Loucy (cell line): Measurements from ENCODE around the gene PANK4.

ENCODE experiments used
- CTCF ChIP-seq: fragments of 200-600 bp; sonication (generic); conservative IDR thresholded peaks from 2 replicates; pipeline ENCODE4 v1.5.1; 2014; ENCODE audit warnings: mild to moderate bottlenecking, antibody characterized with exemption, low read length
- EZH2phosphoT487 ChIP-seq: fragments of 200-600 bp; IDR thresholded peaks from 2 replicates; pipeline ENCODE4 v1.6.1; 2018; ENCODE audit warnings: antibody characterized with exemption, mild to moderate bottlenecking, moderate library complexity, borderline replicate concordance

DNA sequence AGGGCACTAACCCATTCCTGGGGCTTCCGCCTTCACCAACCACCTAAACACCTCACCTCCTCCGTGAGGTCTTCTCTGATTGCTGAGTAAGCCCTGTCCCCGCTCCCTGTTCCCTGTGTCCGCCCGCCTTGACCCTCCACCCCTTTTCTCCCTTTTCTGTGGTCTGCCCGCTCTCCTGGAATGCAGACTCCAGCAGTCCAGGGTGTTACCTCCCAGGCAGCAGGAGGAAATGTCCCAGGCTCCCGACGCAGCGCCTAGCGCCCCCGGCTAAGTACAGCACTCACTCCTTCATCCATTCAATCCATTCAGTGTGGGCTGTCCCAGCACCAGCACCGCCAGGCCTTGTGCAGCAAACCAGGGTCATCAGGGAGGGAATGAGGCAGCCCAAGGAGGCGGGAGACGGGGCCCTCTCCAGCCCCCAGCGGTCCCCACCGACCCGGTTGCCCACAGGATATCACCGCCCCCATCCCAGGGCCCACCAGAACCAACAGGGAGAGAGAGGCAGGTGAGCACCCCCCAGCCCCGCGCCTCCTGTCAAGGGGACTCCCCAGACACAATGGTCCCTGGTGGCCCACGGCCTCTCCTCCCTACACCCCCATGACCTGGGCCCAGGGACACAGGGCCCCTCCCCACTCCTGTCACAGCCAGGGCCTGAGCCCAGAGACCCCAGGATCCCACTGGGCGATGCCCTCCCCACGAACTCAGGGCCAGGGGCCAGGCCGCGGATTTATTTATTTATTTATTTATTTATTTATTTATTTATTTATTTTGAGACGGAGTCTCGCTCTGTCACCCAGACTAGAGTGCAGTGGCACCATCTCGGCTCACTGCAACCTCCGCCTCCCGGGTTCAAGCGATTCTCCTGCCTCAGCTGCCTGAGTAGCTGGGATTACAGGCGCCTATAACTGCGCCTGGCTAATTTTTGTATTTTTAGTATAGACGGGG lies 40.0 kb upstream of the PANK4 start:
- TF ChIP-seq CTCF: no peak
- no peak for TF ChIP-seq EZH2phosphoT487
